ENCODE measurements around the gene NTNG2.
A peak's percentile ranks its signal among the peaks of the same experiment; 100 is the strongest.

The NTNG2 gene

DNA sequence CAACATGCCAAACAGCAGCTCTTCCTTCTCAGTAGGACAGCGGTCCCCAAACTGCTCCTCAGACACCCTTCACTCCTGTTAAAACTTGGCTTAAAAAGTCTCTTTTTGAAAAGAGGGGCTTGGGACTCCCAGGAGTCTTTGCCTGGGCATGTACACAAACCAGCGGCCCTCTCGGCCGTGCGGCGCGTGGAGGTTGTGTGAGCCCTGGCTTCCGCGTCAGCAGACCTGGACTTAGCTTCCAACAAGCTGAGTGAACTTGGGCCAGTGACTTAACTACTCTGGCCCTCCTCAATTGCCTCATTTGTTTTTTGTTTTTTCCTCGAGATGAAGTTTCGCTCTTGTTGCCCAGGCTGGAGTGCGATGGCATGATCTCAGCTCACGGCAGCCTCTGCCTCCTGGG, 15.3 kb upstream of the NTNG2 start:
- DNase-seq (ENCODE audit: low spot score), result no peak

- no peak for DNase-seq (ENCODE audit: low spot score)
These were observed 14.5 kb upstream of the NTNG2 start for GRCh38 chr9:132147331-132147730.

- DNase-seq (ENCODE audit: low spot score), result no peak
These were observed 14.0 kb upstream of the NTNG2 start for GRCh38 chr9:132147839-132148238.

- no peak for DNase-seq (ENCODE audit: low spot score)
These were observed 11.6 kb upstream of the NTNG2 start for GRCh38 chr9:132150256-132150655.

- DNase-seq (ENCODE audit: low spot score), result no peak
These were observed 10.7 kb upstream of the NTNG2 start for GRCh38 chr9:132151118-132151517.

GRCh38 chr9:132152231-132152630, 9.6 kb upstream of the NTNG2 start:
- no peak for DNase-seq (ENCODE audit: low spot score)

DNA sequence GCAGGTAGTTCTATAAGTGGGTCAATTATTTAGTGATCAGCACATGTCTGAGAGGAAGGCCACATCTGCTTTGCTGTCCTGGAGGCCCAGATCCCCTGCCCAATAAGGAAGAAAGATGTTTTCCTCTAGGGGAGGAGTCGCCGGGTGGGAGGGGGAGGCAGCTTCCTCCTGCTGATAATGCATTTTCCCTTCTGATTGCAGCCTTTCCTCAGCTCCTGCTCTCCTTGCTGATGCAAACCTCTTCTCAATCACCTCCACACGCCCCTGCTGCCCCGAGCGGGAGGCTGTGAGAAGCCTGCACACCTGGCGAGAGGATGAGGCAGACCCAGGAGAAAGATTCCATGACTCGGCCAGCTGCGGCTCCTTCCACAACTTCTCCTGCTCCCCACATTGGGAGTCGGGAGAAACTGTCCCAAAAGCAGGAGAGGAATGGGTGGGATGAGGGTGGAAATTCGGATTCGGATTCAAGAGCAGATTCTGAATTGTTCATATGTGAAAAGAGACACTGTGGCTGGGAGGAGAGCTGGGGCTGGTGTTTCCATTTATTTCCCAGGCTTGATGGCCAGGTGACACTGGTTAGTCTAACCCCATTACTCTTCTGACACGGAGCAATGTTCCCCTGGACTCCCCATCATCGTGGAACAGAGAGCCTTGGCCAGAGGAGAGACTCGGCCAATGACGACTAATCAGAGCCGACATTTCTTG, 6.8 kb upstream of the NTNG2 start:
- no peak for DNase-seq (ENCODE audit: low spot score)

GRCh38 chr9:132155568-132155895, 6.3 kb upstream of the NTNG2 start:
- DNase-seq (ENCODE audit: low spot score), result no peak

DNA sequence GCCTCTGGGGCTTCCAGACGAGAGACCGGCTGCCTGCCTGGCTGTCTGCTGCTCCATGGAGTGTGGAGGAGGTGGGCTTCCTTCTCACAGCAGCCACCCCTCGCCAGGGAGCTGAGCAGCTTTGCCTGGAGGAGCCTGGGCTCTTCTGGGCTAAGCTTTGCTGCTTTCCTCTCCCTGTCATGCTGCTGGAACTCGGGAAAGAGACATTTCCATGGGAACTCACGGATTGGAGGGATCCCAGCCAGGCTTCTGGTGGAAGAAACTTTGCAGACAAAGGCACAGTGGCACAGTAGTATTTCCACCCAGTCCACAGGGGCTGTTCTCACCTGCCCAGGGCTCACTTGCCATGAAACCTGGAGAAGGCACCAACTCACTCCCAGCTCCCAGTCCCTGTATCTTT, 5.6 kb upstream of the NTNG2 start:
- DNase-seq (ENCODE audit: low spot score), result no peak

DNA sequence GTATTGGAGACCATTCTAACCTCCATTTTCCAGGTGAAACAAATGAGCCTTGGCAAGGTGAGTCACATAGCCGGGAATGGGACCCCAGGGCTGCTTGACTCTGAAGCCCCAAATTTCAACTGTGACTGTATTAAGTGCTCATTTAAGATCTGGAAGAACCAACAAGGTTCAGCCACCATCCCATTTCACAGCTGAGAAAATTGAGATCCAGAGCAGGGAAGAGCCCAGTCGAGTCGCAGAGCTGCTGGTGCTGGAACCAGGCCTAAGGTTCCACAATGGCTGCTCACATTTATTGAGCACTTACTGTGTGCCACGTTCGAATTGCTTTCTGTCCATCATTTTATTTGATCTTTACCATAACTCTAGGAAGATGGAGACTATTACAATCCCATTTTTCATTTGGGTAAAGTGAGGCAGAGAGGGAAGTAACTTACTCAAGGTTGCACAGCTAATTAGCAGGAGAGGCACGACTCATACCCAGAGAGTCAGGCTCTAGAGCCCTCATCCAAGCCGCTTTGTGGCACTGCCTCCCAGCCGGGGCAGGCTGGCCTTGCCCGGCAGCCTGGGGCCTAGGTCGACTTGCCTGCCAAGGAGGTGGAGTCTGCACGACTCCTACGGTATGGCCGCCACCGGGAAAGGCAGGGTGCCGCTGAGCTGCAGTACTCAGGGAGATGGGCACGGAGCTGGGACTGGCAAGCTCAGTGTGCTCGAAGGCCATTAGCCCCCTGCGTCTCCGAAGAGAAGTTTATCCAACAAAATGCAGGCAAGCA, 4.3 kb upstream of the NTNG2 start:
- no peak for DNase-seq (ENCODE audit: low spot score)

DNA sequence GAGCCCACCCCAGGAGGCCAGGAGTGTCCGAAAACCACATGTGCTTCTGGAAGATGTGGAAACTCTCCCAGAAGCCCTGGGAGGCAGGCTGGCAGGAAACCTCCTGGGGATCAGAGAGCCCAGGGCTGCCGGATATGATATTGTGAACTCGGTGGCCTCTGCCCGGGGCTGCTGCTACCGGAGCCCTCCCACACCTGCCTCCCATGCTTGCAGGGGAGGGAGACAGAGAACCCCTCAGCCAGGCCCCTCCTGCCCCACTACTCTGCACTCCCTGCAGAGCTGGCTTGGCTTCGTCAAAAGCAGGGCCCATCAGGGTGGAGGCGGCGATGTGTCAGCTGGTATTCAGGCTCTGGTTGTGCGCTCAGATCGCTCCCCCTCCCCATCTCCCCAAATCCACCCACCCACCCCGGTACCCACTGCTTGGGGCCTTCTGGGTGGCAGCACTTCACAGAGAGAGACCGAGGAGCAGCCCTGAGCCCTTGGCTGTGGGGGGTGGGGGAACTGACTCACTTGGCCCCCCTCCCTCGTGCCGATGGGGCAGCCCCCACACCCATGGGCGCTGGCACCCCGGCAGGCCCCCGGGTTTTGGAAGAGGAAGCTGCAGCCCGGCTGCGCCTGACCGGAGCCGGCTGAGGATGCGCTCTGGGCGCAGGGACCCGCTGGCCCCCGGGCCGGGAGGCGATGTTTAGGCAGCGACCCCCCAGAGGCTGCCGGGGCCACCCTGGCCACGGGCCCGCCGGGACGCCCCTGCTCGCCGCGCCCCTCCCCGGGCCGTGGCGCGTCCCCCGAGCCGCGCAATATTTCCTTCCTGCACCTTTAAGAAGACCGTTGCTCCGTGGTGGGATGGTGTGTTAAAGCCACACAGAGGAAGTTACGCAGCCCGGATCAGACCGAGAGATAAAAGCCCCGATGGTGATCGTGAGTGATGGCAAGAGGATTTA, 786 bp upstream of the NTNG2 start:
- DNase-seq (ENCODE audit: low spot score), result peak; percentile 57

GRCh38 chr9:132162764-132163456, 1.1 kb downstream of the NTNG2 start:
- DNase-seq (ENCODE audit: low spot score), result no peak

DNA sequence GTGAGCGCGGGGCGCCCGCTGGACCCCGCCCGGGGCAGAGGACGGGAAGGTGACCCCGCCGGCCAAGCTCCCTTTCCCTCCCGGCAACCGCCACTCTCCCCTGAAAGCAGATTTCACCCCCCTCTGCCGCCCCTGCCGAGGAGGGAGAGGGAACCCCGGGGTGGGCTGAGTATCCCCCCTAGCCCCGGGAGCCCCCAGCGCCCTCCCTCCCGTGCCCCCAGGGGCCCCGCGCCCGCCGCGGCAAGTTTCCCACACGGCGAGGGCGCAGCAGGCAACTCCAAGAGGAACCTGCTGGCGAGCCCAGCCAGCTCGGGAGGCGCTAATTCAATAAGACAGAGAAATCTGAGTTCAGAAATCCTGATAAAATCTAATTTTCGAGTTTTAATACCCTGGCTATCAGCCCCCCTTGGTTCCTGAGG, 1.6 kb downstream of the NTNG2 start:
- no peak for DNase-seq (ENCODE audit: low spot score)

GRCh38 chr9:132163876-132164603, 2.2 kb downstream of the NTNG2 start:
- DNase-seq (ENCODE audit: low spot score), result no peak

DNA sequence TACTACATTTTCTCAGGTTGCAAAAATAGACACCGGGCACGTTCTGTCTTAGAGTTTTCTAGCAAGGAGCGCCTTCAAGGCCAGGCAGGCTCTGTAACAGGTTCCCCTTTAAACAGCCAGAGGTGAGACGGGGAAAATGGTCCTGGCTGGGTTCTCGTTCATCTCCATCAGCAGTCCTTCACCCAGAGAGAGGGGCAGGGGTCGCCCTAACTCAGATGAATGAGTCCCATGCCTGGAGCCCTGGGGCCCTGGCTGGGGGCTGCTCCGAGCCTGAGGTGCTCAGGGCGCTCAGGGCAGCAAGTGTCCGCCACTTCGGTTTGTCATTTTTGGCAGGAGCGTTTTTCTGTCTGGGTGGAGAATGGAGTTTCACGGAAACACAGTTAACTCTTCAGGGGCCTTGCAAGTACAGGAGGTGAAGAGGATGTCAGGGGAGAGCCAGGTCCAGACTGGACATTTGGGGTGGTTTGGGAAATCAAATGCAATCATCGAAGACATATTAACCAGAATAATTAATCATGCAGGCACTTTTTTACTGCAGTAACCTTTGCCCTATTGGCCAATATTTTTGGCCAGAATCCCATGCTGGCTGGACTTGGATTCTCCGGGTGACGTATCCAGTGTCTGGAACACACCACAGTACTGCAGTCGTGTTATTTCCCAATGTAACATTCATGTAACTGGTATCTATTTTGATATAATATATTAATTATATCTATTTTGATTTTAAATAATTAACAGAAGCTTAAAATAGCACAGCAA, 2.9 kb downstream of the NTNG2 start:
- no peak for DNase-seq (ENCODE audit: low spot score)

DNA sequence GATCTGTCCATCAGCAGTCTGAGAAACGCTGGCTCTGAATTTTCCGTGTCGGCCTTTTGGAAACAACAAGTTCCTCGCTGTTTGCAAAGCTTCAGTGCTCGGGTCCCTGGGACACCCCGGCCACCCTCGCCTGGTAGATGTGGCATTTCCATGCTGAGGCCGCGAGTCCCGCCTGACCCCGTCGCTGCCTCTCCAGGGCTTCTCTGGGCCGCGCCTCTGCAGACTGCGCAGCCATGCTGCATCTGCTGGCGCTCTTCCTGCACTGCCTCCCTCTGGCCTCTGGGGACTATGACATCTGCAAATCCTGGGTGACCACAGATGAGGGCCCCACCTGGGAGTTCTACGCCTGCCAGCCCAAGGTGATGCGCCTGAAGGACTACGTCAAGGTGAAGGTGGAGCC, 4.7 kb downstream of the NTNG2 start:
- no peak for DNase-seq (ENCODE audit: low spot score)

DNA sequence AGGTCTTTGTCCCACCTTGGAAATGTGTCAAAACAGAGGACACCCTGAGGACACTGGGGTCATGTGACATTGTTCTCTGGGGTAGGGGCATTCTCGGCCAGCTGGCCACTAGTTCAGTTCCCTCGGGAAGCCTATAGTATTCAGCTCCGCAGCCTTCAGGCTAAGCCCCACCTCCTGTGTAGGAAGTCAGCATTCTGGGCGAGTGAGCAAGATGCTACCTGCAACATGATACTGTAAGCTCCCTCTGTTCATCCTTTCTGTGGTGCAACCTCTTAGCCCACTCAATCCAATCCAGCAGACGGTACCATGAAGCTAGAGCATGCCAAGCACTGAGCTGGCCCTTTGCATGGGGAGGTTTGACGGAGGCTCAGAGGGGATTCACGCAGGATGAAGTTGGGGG, 5.3 kb downstream of the NTNG2 start:
- DNase-seq (ENCODE audit: low spot score), result no peak

DNA sequence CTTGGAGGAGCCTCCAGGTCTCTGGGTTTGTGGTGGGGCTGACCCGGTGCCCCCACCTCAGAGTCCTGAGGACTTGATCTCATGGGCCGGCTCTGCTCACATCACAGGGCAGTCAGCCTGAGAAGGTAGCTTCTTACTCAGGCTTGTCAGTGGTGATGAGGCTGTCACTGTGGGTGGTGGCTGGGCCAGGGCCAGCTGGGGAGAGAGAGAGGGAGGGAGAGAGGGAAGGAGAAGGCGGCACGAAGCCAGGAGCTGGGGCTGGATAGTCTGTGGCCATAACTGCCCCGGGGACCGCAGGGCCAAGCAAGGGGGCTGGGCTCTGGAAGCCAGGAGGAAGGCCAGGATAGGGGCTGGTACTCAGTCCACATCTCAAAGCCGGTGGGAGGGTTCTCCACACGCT, 6.5 kb downstream of the NTNG2 start:
- no peak for DNase-seq (ENCODE audit: low spot score)

GRCh38 chr9:132168851-132169250, 7.0 kb downstream of the NTNG2 start:
- DNase-seq (ENCODE audit: low spot score), result no peak

DNA sequence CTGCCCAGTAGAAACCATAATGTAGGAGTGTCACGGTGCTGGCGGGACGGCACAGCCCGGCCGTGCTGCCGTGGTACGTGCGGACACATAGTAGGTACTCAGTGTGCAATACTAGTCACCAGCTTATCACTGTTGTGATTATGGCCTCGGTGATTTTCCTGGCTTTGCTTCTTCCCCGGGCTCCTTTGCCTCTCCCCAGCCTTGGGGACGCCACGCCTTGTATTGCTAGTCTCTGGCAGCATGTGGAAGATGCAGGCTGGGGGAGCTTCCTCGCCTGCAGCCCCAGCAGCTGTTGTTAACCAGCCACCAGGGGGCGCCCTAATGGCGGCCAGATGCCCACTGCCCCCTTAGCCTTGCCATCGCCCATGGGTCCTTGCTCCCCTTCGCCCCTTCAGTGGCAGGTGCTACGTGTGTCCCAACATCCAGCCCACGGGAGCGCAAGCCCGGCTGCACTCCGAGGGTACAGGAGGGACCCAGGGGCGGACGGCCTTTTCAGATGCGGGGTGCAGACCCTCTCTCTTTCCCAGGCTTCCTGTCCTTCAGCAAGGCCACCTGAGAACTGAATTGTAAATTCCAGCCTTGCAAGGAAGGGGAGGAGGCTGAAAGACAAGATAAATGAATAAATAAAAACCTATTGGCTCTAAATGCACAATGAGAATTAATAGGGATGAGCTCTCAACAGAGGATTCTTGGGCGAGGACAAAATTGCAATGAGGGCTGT, 8.0 kb downstream of the NTNG2 start:
- peak; percentile 52 for DNase-seq (ENCODE audit: low spot score)
